Ishikawa (cell line): ENCODE results near the gene ULK4.

ENCODE experiments used
- EP300 ChIP-seq: IDR thresholded peaks from 2 replicates; pipeline ENCODE4 v1.6.1; 2012; ENCODE audit warnings: borderline replicate concordance
- FOXM1 ChIP-seq: IDR thresholded peaks from 2 replicates; pipeline ENCODE4 v1.6.1; 2012; ENCODE audit warnings: low read depth, borderline replicate concordance
- NFIC ChIP-seq: IDR thresholded peaks from 2 replicates; pipeline ENCODE4 v1.6.1; 2012
- RAD21 ChIP-seq: IDR thresholded peaks from 2 replicates; pipeline ENCODE4 v1.6.1; 2012; ENCODE audit warnings: low read depth
- REST ChIP-seq: IDR thresholded peaks from 2 replicates; pipeline ENCODE4 v1.6.1; 2012; ENCODE audit warnings: low read depth, mild to moderate bottlenecking
- TAF1 ChIP-seq: IDR thresholded peaks from 2 replicates; pipeline ENCODE4 v1.6.1; 2012; ENCODE audit warnings: low read depth, mild to moderate bottlenecking
- TCF12 ChIP-seq: IDR thresholded peaks from 2 replicates; pipeline ENCODE4 v1.6.1; 2012; ENCODE audit warnings: low read depth
- YY1 ChIP-seq: IDR thresholded peaks from 2 replicates; pipeline ENCODE4 v1.6.1; 2012; ENCODE audit warnings: low read depth
- ZBTB7A ChIP-seq: IDR thresholded peaks from 2 replicates; pipeline ENCODE4 v1.6.1; 2012; ENCODE audit warnings: low read depth
- TF ChIP-seq, protein P1 (sequence below): IDR thresholded peaks from 2 replicates; pipeline ENCODE4 v1.6.1; 2012

DNA sequence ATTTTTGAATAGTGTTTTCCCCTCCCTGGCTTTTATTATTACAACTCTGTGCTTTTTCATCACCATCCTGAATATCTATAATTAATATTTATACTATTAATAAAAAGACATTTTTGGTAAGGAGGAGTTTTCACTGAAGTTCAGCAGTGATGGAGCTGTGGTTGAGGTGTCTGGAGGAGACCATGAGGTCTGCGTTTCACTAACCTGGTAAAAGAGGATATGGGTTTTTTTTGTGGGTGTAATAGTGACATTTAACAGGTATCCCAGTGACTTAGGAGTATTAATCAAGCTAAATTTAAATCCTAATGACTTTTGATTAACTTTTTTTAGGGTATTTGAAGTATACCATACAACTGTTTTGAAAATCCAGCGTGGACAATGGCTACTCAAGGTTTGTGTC lies 738.2 kb downstream of the ULK4 start:
- TF ChIP-seq YY1, result no peak
- no peak for TF ChIP-seq FOXM1
- no peak for TF ChIP-seq RAD21
- TF ChIP-seq REST, result no peak
- TF ChIP-seq TAF1, result no peak
- no peak for TF ChIP-seq TCF12
- no peak for TF ChIP-seq ZBTB7A
- no peak for TF ChIP-seq EP300
- TF ChIP-seq NFIC, result no peak
- TF ChIP-seq, protein P1, sequence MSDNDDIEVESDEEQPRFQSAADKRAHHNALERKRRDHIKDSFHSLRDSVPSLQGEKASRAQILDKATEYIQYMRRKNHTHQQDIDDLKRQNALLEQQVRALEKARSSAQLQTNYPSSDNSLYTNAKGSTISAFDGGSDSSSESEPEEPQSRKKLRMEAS, result no peak
